Suppressor macrophage treated with lipopolysaccharide for 1 hour (primary cell): Measurements from ENCODE around the gene RAPGEF4.
A peak's percentile ranks its signal among the peaks of the same experiment; 100 is the strongest.

ENCODE experiments used
- DNase-seq, 3 donors: peaks; one replicate each; pipeline ENCODE4 v3.0.0-alpha.2; 2020 to 2022

RAPGEF4 gene

GRCh38 chr2:172944022-172944793, 208.6 kb downstream of the RAPGEF4 start:
- DNase-seq, result no peak

- DNase-seq, result no peak
These were observed 209.3 kb downstream of the RAPGEF4 start for GRCh38 chr2:172944794-172945509.

- no peak for DNase-seq
These were observed 209.8 kb downstream of the RAPGEF4 start for GRCh38 chr2:172945510-172945850.

- DNase-seq, result no peak
These were observed 212.0 kb downstream of the RAPGEF4 start for GRCh38 chr2:172947461-172948153.

- DNase-seq, result no peak
These were observed 213.9 kb downstream of the RAPGEF4 start for GRCh38 chr2:172949522-172949921.

GRCh38 chr2:172950565-172950964, 214.9 kb downstream of the RAPGEF4 start:
- DNase-seq, result no peak

GRCh38 chr2:172951554-172951953, 215.9 kb downstream of the RAPGEF4 start:
- DNase-seq, result no peak

GRCh38 chr2:172953411-172953810, 217.8 kb downstream of the RAPGEF4 start:
- DNase-seq, result no peak

- no peak for DNase-seq
These were observed 218.6 kb downstream of the RAPGEF4 start for GRCh38 chr2:172953970-172954852.

- no peak for DNase-seq
These were observed 219.9 kb downstream of the RAPGEF4 start for GRCh38 chr2:172955587-172955986.

GRCh38 chr2:172957734-172958133, 222.1 kb downstream of the RAPGEF4 start:
- DNase-seq, result no peak

- DNase-seq, result peak; percentile 22 to 54 (median 39)
These were observed 226.4 kb downstream of the RAPGEF4 start for GRCh38 chr2:172962082-172962481.

GRCh38 chr2:172962824-172963223, 227.2 kb downstream of the RAPGEF4 start:
- DNase-seq, result peak; percentile 84 to 90 (median 88)

- peak; percentile 32 to 49 (median 38) for DNase-seq
These were observed 229.0 kb downstream of the RAPGEF4 start for GRCh38 chr2:172964511-172965139.

GRCh38 chr2:172965433-172966212, 230.0 kb downstream of the RAPGEF4 start:
- no peak for DNase-seq

GRCh38 chr2:172967036-172967982, 231.7 kb downstream of the RAPGEF4 start:
- no peak for DNase-seq

- peak; percentile 52 to 67 (median 64) for DNase-seq
These were observed 232.4 kb downstream of the RAPGEF4 start for GRCh38 chr2:172968061-172968469.

GRCh38 chr2:172969166-172969565, 233.5 kb downstream of the RAPGEF4 start:
- DNase-seq, result peak; percentile 28 to 47 (median 39)

GRCh38 chr2:172969609-172970008, 234.0 kb downstream of the RAPGEF4 start:
- peak in 1 of 3 donors; percentile 3 for DNase-seq

- DNase-seq, result no peak
These were observed 235.0 kb downstream of the RAPGEF4 start for GRCh38 chr2:172970660-172971059.
